ENCODE measurements around the gene CLASP1. TPM values are rescaled to one million over a fixed set of nuclear protein-coding genes. Genes with fewer than 3 reads are reported as not detected.

Gene CLASP1
- total and polyA plus RNA-seq, 4 donors: 7.5 to 50.0 (median 21.9) TPM

- no peak for TF ChIP-seq GABPA (IDR thresholded peaks at IDR 0.05 in 1 of 2, conservative IDR thresholded peaks at IDR 0.05 in 1 of 2)
- no peak for TF ChIP-seq FOXA1 (IDR thresholded peaks at IDR 0.05)
- no peak for TF ChIP-seq SP1 (IDR thresholded peaks at IDR 0.05)
- TF ChIP-seq RAD21 (IDR thresholded peaks at IDR 0.05): no peak
- TF ChIP-seq RXRA (IDR thresholded peaks at IDR 0.05): no peak
- TF ChIP-seq HNF4G (IDR thresholded peaks at IDR 0.05): no peak
- TF ChIP-seq ATF3 (IDR thresholded peaks at IDR 0.05): no peak
- Histone ChIP-seq H3K4me3 (ENCODE audit: low read depth in 1 of 3, low read length in 3 of 3) (no peak overlapping the region), H3K36me3 (ENCODE audit: control insufficient read depth in 4 of 4, insufficient read depth in 3 of 4, low read depth in 1 of 4, low read length in 3 of 4) (peaks cover 0 to 12% (median 3%) of the 10 kb centered on the region in 4 donors), H3K27ac (ENCODE audit: low read depth in 1 of 2, low read length in 2 of 2) (peak overlapping the region in 1 of 2 donors; percentile 76), H3K9ac (ENCODE audit: low read depth in 1 of 2, low read length in 2 of 2) (peak overlapping the region; percentile 38 to 55), H3K27me3 (ENCODE audit: control insufficient read depth in 4 of 4, insufficient read depth in 4 of 4, low read length in 3 of 4) (no peaks in the 10 kb centered on the region), H3K4me1 (ENCODE audit: control insufficient read depth in 4 of 4, insufficient read depth in 4 of 4, low read length in 3 of 4) (peaks cover 4 to 40% (median 18%) of the 10 kb centered on the region in 4 donors), H3K9me3 (ENCODE audit: control insufficient read depth in 4 of 4, low read length in 3 of 4) (no peaks in the 10 kb centered on the region)
- 48% methylated on average over 4 of the region's 4 CpGs for WGBS
- no peak for DNase-seq (ENCODE audit: low spot score)
These were observed 231.4 kb downstream of the CLASP1 start for GRCh38 chr2:121417826-121418225.

GRCh38 chr2:121415727-121416126, 233.5 kb downstream of the CLASP1 start:
- no peak for DNase-seq (ENCODE audit: low spot score)
- Histone ChIP-seq H3K27me3 (ENCODE audit: control insufficient read depth in 4 of 4, insufficient read depth in 4 of 4, low read length in 3 of 4) (no peaks in the 10 kb centered on the region), H3K9ac (ENCODE audit: low read depth in 1 of 2, low read length in 2 of 2) (no peak overlapping the region), H3K4me1 (ENCODE audit: control insufficient read depth in 4 of 4, insufficient read depth in 4 of 4, low read length in 3 of 4) (peaks cover 0 to 39% (median 17%) of the 10 kb centered on the region in 4 donors), H3K4me3 (ENCODE audit: low read depth in 1 of 3, low read length in 3 of 3) (no peak overlapping the region), H3K36me3 (ENCODE audit: control insufficient read depth in 4 of 4, insufficient read depth in 3 of 4, low read depth in 1 of 4, low read length in 3 of 4) (peaks cover 0 to 12% (median 4%) of the 10 kb centered on the region in 4 donors), H3K9me3 (ENCODE audit: control insufficient read depth in 4 of 4, low read length in 3 of 4) (no peaks in the 10 kb centered on the region), H3K27ac (ENCODE audit: low read depth in 1 of 2, low read length in 2 of 2) (no peak overlapping the region)
- 98% methylated on average over 1 of the region's 1 CpG for WGBS
- no peak for TF ChIP-seq FOXA1 (IDR thresholded peaks at IDR 0.05)

GRCh38 chr2:121412349-121412748, 236.9 kb downstream of the CLASP1 start:
- peaks cover 0 to 22% (median 14%) of the 10 kb centered on the region in 4 donors for H3K36me3 ChIP-seq (ENCODE audit: control insufficient read depth in 4 of 4, insufficient read depth in 3 of 4, low read depth in 1 of 4, low read length in 3 of 4)
- DNase-seq (ENCODE audit: low spot score): no peak
- 95% methylated on average over 1 of the region's 1 CpG for WGBS
- no peak overlapping the region for H3K9ac ChIP-seq (ENCODE audit: low read depth in 1 of 2, low read length in 2 of 2)
- peaks cover 0 to 11% (median 5%) of the 10 kb centered on the region in 4 donors for H3K4me1 ChIP-seq (ENCODE audit: control insufficient read depth in 4 of 4, insufficient read depth in 4 of 4, low read length in 3 of 4)
- no peaks in the 10 kb centered on the region for H3K9me3 ChIP-seq (ENCODE audit: control insufficient read depth in 4 of 4, low read length in 3 of 4)
- no peak for TF ChIP-seq ZBTB33 (IDR thresholded peaks at IDR 0.05)
- no peak for TF ChIP-seq SP1 (IDR thresholded peaks at IDR 0.05)
- no peak for TF ChIP-seq NR2F2 (IDR thresholded peaks at IDR 0.05)
- TF ChIP-seq MAX (IDR thresholded peaks at IDR 0.05): no peak
- TF ChIP-seq GABPA (IDR thresholded peaks at IDR 0.05 in 1 of 2, conservative IDR thresholded peaks at IDR 0.05 in 1 of 2): no peak
- TF ChIP-seq REST (IDR thresholded peaks at IDR 0.05): no peak
- TF ChIP-seq CTCF (IDR thresholded peaks at IDR 0.05; ENCODE audit: low read depth, low read length, missing input control): no peak
- TF ChIP-seq RAD21 (IDR thresholded peaks at IDR 0.05): no peak
- no peak for TF ChIP-seq HNF4A (conservative IDR thresholded peaks at IDR 0.05)
- TF ChIP-seq HNF4G (IDR thresholded peaks at IDR 0.05): no peak
- no peak for TF ChIP-seq JUND (IDR thresholded peaks at IDR 0.05)
- no peak for TF ChIP-seq ATF3 (IDR thresholded peaks at IDR 0.05)
- H3K4me3 ChIP-seq (ENCODE audit: low read depth in 1 of 3, low read length in 3 of 3): no peak overlapping the region
- no peaks in the 10 kb centered on the region for H3K27me3 ChIP-seq (ENCODE audit: control insufficient read depth in 4 of 4, insufficient read depth in 4 of 4, low read length in 3 of 4)
- no peak overlapping the region for H3K27ac ChIP-seq (ENCODE audit: low read depth in 1 of 2, low read length in 2 of 2)
